ENCODE results near the gene CEP112.

The CEP112 gene

DNA sequence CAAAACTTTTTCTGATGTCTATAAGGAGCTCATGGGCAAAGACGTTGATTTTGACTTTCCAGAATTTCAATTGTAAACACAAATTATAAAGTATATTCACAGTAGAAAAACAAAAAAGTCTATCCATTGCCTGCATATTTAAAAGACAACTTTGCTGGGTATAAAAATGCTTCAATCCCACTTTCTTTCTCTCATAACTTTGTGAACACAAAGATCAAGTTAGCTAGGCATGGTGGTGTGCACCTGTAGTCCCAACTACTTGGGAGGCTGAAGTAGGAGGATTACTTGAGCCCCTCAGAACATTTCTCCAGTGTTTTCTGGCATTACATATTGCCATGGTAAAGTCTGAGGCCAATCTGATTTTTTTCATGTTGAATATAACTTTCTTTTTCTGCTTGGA is 547.4 kb downstream of the CEP112 start:
- no peak for DNase-seq (ENCODE audit: low spot score)

GRCh38 chr17:65638221-65638975 is 553.5 kb downstream of the CEP112 start:
- no peak for DNase-seq (ENCODE audit: low spot score)

DNA sequence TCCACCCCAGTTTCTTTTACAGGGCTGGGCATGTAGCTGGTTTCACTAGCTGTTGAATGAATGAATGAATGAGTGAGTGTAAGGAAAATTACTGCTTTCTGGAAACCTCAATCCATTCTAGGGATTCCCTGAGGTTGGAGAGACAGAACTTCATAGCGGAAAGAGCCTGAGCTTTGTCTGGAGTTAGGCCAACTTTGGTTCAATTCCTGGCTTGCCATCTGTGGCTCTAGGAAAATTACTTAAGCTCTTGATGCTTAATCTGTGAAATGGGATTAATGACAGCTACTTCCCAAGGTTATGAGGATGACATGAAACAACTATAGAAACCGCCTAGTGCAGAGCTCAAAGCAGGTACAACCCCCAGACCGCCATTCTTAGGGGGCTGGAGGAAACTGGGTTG is 554.1 kb downstream of the CEP112 start:
- no peak for DNase-seq (ENCODE audit: low spot score)

DNA sequence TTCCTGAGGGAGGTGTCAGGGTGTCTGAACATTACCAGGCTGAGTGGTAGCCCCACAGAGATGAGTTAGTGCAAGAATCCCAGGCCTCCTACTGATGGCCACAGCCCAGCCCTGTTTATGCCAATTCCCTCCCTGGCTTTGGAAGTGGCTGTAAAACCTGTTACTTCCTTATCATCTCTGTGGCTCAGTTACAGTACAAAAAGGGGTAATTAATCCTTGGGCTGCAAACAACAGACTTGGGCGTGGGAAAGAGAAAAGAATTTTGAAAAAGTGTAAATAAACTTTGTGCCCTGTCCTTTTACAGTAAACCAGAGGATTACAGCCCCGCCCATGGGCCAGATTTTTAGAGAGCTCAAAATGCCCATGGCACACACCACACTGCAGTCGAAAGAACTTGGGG is 557.4 kb downstream of the CEP112 start:
- no peak for DNase-seq (ENCODE audit: low spot score)

DNA sequence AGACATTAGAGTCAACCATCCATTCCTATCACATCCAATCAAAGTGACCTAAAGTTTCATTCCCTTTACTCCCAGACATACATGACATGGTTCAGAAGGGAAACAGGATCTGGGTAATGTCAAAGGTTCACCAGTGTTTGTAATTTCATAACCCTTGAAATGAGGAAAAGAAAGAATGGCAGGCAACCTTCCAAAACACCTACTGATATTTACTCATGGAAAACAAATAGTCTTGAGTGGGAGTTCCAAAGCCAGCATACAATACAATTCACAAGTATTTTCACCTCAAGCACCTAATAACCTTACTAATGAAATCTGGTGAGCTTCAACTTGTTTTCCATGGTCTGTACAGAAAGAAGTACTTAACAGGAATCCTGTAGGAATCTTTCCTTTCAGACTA is 557.9 kb downstream of the CEP112 start:
- DNase-seq (ENCODE audit: low spot score): no peak

DNA sequence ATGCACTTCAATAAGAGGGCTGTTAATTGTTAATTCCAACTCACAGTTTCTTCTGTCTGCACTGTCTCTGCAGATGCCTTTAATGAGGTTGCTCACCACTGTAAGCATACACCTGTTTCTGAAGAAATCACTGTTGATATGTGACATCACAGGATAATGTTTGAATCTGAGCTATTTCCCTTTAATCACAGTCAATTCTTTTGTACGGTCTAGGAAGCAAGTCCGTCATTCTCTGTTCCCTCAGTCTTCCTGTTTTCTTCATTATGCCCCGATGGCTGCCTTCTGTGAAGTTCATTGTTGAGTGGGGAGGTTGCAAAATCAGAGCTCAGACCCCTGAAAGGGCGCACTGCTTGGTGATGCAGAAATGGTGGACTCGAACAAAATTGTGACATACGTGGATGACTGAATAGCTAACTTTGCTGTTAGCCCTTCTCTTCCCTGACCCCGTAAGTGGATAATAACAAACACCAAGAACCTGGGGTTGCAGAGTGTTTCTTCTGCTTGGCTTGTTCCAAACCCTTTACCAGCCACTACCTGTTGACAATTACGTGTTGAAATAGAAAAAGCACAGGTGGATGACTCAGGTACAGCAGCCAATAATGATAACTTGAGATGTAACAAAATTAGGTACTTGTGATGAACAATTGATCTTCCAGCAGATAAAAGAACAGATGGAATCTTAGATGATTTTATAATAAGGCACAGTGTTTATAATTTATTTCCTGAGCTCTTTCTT is 558.6 kb downstream of the CEP112 start:
- no peak for DNase-seq (ENCODE audit: low spot score)

DNA sequence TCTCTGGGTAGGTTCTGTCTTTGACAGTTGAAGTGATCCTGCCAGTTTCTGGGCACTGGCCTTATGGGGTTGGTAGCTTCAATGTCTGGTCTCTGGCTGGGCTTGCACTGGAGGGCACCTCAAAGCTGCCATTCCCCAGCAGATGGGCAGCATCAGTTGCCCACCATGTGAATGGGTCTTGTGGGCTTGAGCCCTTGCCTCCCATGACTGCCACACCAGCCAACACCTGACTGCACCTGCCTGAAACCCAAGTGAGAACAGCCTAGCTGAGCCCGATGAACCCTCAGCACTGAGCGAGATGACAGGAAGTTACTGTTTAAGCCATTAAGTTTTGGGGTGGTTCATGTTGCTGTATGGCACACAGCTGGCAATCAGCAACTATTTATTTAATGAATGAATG is 561.4 kb downstream of the CEP112 start:
- DNase-seq (ENCODE audit: low spot score): no peak

- DNase-seq (ENCODE audit: low spot score): no peak
Measured at GRCh38 chr17:65629234-65629690, 562.7 kb downstream of the CEP112 start.

- no peak for DNase-seq (ENCODE audit: low spot score)
Measured at GRCh38 chr17:65628644-65629036, 563.3 kb downstream of the CEP112 start.

DNA sequence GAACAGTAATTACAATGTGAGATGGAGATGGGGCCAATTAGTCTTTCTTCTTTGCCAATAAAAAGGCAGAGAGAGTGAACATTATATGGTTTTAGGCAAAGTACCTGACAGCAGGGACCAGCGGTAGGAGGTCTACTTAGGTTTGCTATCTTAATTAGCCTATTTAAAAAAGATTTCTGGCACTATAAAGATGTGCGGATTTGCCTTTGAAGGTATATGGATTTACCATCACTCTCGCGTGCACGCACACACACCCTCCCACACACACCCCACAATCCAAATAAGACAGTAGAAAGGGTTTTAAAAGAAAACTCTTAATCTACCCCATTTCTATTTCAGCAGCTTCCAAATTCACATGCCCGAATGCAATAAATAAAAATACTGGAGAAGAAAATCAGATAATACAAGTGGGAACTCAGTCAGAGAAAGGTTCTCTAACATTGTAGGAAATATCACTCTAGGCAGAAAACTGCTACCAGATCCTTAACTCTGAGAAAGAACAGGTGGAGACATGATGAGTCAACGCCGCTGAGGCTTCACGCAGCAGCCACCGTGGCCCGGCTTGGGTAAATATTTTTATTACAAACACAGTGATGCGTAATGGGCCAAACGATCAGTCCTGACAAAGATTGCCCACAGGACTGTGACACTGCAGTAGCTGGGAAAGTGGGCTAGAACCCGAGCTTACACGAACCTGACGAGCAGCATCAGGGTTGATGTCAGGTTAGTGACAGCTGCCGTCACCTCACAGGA is 563.9 kb downstream of the CEP112 start:
- no peak for DNase-seq (ENCODE audit: low spot score)

- no peak for DNase-seq (ENCODE audit: low spot score)
Measured at GRCh38 chr17:65627108-65627507, 564.8 kb downstream of the CEP112 start.

DNA sequence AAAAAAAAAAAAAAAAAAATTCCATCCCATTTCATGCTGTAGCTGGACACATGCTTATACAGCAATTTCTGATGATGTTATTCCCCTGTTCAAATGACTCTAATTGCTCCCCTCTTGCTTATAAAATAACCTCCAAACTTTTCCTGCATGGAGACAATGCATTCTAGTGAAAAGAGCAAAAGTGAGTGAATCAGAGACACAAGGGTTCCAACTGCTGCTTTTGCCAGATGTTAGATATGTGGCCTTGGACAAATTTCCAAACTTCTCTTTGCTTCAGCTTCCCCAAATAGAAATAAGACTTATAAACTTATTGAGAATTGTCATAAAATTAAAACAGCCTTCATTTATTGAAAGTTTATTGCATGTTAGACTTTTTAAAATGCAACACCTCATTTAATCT is 565.5 kb downstream of the CEP112 start:
- DNase-seq (ENCODE audit: low spot score): no peak

DNA sequence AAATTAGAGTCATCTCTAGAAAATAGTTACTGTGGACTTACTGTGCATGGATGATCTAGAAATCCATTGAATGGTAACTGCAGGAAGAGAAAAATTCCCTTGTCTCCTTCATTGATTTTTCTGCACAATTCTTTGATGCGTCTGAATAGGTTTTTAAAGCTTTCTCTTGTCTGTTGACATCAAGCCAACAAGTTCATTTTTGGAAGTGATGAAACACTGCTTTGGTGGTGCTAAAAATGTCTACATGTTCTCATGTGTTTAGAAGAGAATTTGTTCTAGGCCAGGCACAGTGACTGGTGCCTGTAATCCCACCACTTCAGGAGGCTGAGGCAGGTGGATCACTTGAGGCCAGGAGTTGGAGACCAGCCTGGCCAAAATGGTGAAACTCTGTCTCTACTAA is 573.4 kb downstream of the CEP112 start:
- DNase-seq (ENCODE audit: low spot score): no peak

GRCh38 chr17:65617496-65617895 is 574.4 kb downstream of the CEP112 start:
- DNase-seq (ENCODE audit: low spot score): no peak

- no peak for DNase-seq (ENCODE audit: low spot score)
Measured at GRCh38 chr17:65609749-65610148, 582.2 kb downstream of the CEP112 start.

DNA sequence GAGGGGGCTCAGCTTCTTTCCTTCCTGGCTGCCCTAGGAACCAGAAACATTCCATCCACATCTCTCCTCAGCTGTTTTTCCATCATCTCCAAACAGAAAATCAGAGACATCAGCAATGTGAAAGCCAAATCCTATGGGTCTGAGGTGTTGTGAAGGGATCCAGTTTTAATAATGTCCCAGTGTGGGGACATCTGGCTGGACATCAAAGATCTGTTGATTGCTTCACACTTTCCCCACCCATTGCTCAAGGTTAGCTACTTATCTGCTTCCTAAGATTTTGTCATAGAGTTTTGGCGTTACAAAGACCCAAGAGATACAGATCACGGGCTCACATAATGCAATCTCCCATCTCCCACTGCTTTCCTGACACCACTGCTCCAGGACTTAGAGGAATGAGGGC is 582.6 kb downstream of the CEP112 start:
- DNase-seq (ENCODE audit: low spot score): no peak

DNA sequence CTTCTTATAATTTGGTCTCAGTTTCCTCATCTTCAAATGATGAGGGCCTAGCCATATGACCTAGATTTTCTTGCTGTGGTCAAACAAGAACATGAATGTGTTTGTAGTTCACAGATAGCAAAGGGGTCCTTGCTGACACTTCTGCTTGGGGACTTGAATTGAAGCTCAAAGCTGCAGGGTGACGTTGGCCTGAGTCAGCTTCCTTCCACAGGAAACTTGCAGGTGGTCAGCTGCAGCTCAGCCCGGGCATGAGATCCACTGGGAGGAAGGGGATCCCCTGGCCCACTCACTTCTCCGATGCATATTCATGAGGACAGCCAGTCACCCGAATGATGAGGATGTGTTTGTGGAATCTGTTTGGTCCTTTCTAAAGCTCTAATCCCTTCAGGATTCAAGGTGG is 587.9 kb downstream of the CEP112 start:
- no peak for DNase-seq (ENCODE audit: low spot score)

- DNase-seq (ENCODE audit: low spot score): no peak
Measured at GRCh38 chr17:65601881-65602280, 590.1 kb downstream of the CEP112 start.

- DNase-seq (ENCODE audit: low spot score): no peak
Measured at GRCh38 chr17:65601145-65601544, 590.8 kb downstream of the CEP112 start.

DNA sequence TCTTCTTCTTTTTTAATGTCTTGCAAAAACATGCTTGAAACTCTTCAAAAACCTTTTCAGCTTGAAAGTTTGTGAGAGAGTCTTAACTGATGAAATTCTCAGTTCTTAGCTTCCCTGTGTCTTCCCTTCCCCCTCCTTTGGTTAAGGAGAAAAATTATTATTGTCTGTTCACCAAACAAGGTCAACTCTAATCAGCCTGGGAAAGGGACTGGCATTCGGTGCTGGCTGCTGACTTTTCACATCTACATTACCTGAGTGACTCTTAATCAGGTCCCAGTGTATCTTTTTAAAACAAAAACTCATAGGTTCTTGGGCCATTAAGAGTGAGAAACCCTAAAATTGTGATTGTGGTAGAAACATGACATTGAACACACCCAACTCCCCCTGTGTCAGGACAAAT is 591.4 kb downstream of the CEP112 start:
- DNase-seq (ENCODE audit: low spot score): no peak

DNA sequence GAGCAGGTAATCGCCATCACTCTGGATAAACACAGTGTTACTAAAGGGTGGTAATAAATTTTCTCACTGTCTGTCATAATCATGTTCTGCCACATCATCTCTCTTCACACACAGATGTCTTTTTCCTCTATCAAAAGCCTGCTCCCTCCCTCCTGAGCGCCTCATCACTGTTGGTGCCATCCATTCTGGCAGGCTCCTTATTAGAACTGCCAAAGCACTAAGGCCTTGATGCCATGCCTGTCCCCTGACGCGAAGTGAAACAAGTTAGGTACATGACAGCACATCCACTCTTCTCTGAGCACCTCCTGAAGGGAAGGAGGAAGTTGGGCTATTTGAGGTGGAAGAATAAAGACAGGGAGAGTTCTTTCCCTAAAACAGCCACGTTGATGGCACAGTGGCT is 592.3 kb downstream of the CEP112 start:
- no peak for DNase-seq (ENCODE audit: low spot score)

GRCh38 chr17:65598746-65599145 is 593.2 kb downstream of the CEP112 start:
- DNase-seq (ENCODE audit: low spot score): no peak

DNA sequence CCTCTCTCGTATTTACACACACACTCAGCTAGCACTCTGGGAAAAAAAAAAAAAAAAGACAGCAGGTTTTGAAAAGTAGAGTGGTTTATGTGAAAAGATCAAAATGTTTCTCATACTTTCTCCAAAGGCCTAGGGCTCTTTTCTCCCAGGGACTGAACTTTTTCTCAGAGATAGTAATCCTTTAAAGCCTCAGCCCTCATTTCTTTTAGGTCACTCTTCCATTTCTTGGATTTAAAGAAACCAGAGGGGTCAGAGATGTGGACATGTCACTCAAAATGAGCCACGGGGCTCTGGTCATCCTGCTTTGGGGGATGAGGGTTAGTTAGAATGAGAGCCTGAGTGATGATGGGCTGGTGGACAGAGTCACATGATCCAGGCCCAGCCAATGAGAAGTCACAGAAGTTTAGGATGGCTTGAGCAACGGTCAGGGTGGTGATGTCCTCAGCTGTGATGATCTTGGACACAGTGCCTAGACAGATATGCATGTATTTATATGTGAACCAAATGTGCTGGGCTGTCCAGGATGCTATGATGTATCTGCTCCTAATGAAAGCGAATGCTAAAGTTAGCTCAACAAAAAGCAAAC is 596.8 kb downstream of the CEP112 start:
- DNase-seq (ENCODE audit: low spot score): no peak
